GM12872 (cell line): ENCODE data around the gene DCHS1.

ENCODE experiments used
- CTCF ChIP-seq: IDR thresholded peaks from 3 replicates; pipeline ENCODE4 v1.5.1; 2011; ENCODE audit warnings: low read depth, mild to moderate bottlenecking, low read length, moderate library complexity; ENCODE audit not compliant: insufficient read depth

The DCHS1 gene

DNA sequence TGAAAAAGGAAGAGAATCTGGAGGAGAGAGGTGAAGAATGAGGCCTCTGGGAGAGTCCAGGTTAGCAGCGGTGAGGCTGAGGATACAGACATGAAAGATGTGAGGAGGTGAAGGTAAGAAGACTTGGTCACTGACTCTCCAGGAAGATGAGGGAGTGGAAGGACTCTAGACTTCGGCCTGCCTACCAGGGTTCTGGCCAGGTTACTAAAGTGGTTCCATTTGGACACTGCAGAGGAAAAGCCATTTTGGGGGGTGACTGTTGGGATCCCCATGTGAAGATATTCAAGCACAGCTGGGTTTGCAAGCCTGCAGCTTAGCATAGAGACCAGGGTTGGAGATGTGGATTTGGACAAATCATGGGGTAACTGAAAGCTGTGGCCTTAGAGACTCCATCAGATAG is 7.8 kb downstream of the DCHS1 start:
- no peak for TF ChIP-seq CTCF

DNA sequence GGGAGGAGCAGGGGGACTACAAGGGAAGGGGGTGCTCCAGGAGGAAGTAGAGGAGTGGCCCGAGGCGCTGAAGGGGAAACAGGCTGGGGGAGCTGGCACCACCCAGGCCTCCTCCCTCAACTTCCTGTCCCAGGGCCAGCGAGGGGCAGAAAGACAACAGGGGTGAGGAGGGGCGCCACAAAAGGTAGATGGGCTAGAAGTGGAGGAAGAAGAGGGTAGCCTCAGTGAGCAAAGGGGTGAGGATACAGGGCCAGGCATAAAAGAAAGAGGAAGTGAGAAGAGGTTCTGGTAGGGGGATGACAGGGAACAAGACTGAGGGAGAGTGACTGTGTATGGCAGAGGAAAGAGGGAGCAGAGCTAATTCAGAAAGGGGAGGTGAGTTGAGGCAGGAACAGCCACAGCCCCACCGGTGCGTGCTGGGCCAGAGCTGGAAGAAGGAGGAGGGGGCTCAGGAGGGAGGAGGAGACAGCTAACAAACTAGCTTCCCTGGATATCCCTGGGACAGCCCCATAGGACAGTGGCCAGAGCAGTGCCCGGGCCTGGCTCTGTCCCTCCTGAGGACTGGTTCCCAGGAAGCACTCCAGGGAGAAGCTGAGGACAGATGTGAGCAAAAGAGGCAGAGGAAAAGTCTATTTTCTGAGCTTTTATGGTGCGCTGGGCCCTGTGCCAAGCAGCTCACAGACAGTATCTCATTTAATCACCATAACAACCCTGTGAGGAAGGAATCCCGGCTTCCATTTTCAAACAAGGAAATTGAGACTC is 8.5 kb downstream of the DCHS1 start:
- TF ChIP-seq CTCF: no peak

DNA sequence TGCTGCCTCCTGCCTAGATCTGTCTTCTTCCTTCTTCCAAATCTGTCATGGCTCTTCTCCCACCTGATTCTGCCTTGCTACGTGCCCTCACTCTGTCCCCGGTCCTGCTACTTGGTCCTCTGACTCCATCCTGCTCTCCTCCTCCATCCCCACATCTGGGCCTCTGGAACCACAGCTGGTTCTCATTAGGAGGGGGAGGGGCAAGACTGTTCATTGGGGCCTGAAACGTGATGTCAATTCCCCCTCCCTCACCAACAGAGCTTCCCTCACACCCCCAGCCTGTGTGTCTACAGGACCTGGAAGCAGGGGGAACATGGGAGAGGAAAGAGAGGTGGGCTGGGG is 9.1 kb downstream of the DCHS1 start:
- TF ChIP-seq CTCF: no peak

DNA sequence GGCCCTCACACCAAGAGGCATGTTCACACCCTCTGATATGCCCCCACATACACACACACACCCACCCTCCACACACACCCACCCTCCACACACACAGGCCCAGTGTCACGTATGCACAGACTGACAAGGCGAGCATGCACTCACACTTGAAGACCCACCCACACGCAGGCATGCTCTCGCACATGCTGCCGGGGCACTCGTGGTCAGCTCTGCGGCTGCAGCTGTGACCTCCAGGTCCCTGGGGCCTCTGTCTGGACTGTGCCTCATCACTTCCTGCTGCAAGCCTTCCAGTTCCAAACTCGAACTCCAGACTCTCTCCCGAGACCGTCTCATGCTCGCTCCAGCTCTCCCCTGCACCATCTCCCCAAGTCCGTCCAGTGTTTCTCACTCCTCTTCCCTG is 9.5 kb downstream of the DCHS1 start:
- TF ChIP-seq CTCF: no peak

- no peak for TF ChIP-seq CTCF
Measured at GRCh38 chr11:6642957-6643356, 12.7 kb downstream of the DCHS1 start.

GRCh38 chr11:6640985-6641701 is 14.5 kb downstream of the DCHS1 start:
- TF ChIP-seq CTCF: no peak

DNA sequence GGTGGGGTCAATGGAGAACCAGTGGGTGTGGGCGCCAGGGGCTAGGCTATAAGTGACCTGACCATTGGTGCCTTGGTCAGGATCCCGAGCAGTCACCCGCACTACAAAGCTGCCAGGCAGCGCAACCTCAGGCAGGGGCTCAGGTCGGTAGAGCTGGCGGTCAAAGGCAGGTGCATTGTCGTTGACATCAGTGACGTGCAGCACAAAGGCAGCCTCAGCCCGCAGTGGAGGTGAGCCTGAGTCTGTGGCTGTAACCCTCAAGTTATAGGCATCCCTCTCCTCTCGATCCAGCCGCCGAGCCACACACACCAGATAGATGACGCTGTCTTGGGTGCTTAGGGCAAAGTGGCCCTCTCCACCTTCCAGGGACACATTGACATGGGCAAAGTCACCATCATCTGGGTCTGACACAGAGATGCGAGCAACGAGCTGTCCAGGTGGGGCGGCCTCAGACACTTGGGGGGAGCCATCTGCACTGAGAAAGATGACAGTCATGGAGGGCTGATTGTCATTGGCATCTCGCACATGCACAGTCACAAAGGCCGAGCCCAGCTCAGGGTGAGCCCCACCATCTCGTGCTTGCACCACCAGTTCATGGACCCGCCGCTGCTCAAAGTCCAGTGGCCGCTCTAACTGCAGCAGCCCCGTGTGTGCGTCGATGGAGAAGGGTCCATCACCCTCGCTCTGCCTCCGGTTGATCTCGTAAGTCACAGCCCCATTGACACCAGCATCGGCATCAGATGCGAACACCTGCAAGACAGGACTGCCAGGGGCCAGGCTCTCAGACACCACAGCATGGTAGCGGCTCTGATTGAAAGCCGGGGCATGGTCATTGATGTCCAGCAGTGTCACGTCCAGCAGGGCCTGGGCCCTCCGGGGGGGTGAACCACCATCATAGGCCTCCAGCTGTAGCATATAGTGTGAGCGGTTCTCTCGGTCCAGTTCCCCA is 15.3 kb downstream of the DCHS1 start:
- TF ChIP-seq CTCF: no peak
